ENCODE measurements around the gene XXYLT1.

The XXYLT1 gene

GRCh38 chr3:195266428-195266827 lies 4.5 kb downstream of the XXYLT1 start:
- no peak overlapping the region for H3K4ac ChIP-seq (ENCODE audit: low read depth in 1 of 2, low read length in 2 of 2)
- H3K27ac ChIP-seq (ENCODE audit: low read length, poor library complexity, severe bottlenecking): no peak overlapping the region
- H2BK5ac ChIP-seq (ENCODE audit: low read depth, low read length, poor library complexity, severe bottlenecking): no peak overlapping the region
- no peak overlapping the region for H4K8ac ChIP-seq (ENCODE audit: low read length)
- H3K79me1 ChIP-seq (replicated peaks; ENCODE audit: low read length, poor library complexity, severe bottlenecking): peaks cover 50% of the 10 kb centered on the region
- no peak overlapping the region for H3K23ac ChIP-seq (ENCODE audit: low read length in 2 of 2)
- H2AFZ ChIP-seq (ENCODE audit: low read depth, low read length): no peak overlapping the region
- H3K27me3 ChIP-seq (ENCODE audit: control insufficient read depth in 1 of 2, insufficient read depth in 1 of 2, low read length in 2 of 2): no peaks in the 10 kb centered on the region
- no peak overlapping the region for H3K18ac ChIP-seq (ENCODE audit: low read depth in 1 of 2, low read length in 2 of 2)
- no peak overlapping the region for H2BK15ac ChIP-seq (ENCODE audit: low read depth, poor library complexity, severe bottlenecking)
- no peak overlapping the region for H3K14ac ChIP-seq (ENCODE audit: low read length in 2 of 2)
- no peak overlapping the region for H2AK5ac ChIP-seq (ENCODE audit: low read length, severe bottlenecking)
- DNase-seq: no peak
- H3K9ac ChIP-seq (ENCODE audit: low read length): no peak overlapping the region
- peaks cover 10% of the 10 kb centered on the region for H3K4me1 ChIP-seq (ENCODE audit: control insufficient read depth, insufficient read depth, low read depth, low read length)
- H2BK120ac ChIP-seq (ENCODE audit: low read depth, low read length): no peak overlapping the region
- H3K4me3 ChIP-seq (ENCODE audit: insufficient read depth in 1 of 2, low read depth in 1 of 2, low read length in 2 of 2): no peak overlapping the region
- H4K91ac ChIP-seq (ENCODE audit: low read length): no peak overlapping the region
- no peaks in the 10 kb centered on the region for H3K9me3 ChIP-seq (ENCODE audit: control insufficient read depth, low read length)
- H3K36me3 ChIP-seq (ENCODE audit: control insufficient read depth in 1 of 2, insufficient read depth in 2 of 2, low read depth in 1 of 2, low read length in 2 of 2): peaks cover 5 to 10% of the 10 kb centered on the region in 2 experiments
- WGBS: 96% methylated on average over 4 of the region's 5 CpGs
- H2BK12ac ChIP-seq (ENCODE audit: low read length in 2 of 2): no peak overlapping the region
- H3K4me2 ChIP-seq (ENCODE audit: low read length, poor library complexity, severe bottlenecking): no peak overlapping the region

- Histone ChIP-seq H4K8ac (ENCODE audit: low read length) (no peak overlapping the region), H3K36me3 (ENCODE audit: control insufficient read depth in 1 of 2, insufficient read depth in 2 of 2, low read depth in 1 of 2, low read length in 2 of 2) (peaks cover 5 to 10% of the 10 kb centered on the region in 2 experiments), H3K4me2 (ENCODE audit: low read length, poor library complexity, severe bottlenecking) (no peak overlapping the region), H3K4me3 (ENCODE audit: insufficient read depth in 1 of 2, low read depth in 1 of 2, low read length in 2 of 2) (no peak overlapping the region), H2BK5ac (ENCODE audit: low read depth, low read length, poor library complexity, severe bottlenecking) (no peak overlapping the region), H2BK15ac (ENCODE audit: low read depth, poor library complexity, severe bottlenecking) (no peak overlapping the region), H3K27me3 (ENCODE audit: control insufficient read depth in 1 of 2, insufficient read depth in 1 of 2, low read length in 2 of 2) (no peaks in the 10 kb centered on the region), H3K18ac (ENCODE audit: low read depth in 1 of 2, low read length in 2 of 2) (no peak overlapping the region), H3K9me3 (ENCODE audit: control insufficient read depth, low read length) (no peaks in the 10 kb centered on the region), H3K14ac (ENCODE audit: low read length in 2 of 2) (no peak overlapping the region), H4K91ac (ENCODE audit: low read length) (no peak overlapping the region), H3K23ac (ENCODE audit: low read length in 2 of 2) (no peak overlapping the region), H3K79me1 (replicated peaks; ENCODE audit: low read length, poor library complexity, severe bottlenecking) (peaks cover 51% of the 10 kb centered on the region), H2BK120ac (ENCODE audit: low read depth, low read length) (no peak overlapping the region), H3K9ac (ENCODE audit: low read length) (no peak overlapping the region), H3K4me1 (ENCODE audit: control insufficient read depth, insufficient read depth, low read depth, low read length) (peaks cover 15% of the 10 kb centered on the region), H2AFZ (ENCODE audit: low read depth, low read length) (no peak overlapping the region), H2AK5ac (ENCODE audit: low read length, severe bottlenecking) (no peak overlapping the region), H3K4ac (ENCODE audit: low read depth in 1 of 2, low read length in 2 of 2) (no peak overlapping the region), H2BK12ac (ENCODE audit: low read length in 2 of 2) (no peak overlapping the region), H3K27ac (ENCODE audit: low read length, poor library complexity, severe bottlenecking) (no peak overlapping the region)
- DNase-seq: no peak
- WGBS: 92% methylated on average over 13 of the region's 13 CpGs
These were observed 5.5 kb downstream of the XXYLT1 start for GRCh38 chr3:195265363-195265976.

GRCh38 chr3:195263925-195264600 lies 6.9 kb downstream of the XXYLT1 start:
- H3K4ac ChIP-seq (ENCODE audit: low read depth in 1 of 2, low read length in 2 of 2): no peak overlapping the region
- no peaks in the 10 kb centered on the region for H3K27me3 ChIP-seq (ENCODE audit: control insufficient read depth in 1 of 2, insufficient read depth in 1 of 2, low read length in 2 of 2)
- no peak overlapping the region for H3K14ac ChIP-seq (ENCODE audit: low read length in 2 of 2)
- H3K9me3 ChIP-seq (ENCODE audit: control insufficient read depth, low read length): no peaks in the 10 kb centered on the region
- H2BK12ac ChIP-seq (ENCODE audit: low read length in 2 of 2): no peak overlapping the region
- no peak overlapping the region for H3K27ac ChIP-seq (ENCODE audit: low read length, poor library complexity, severe bottlenecking)
- H3K36me3 ChIP-seq (ENCODE audit: control insufficient read depth in 1 of 2, insufficient read depth in 2 of 2, low read depth in 1 of 2, low read length in 2 of 2): peaks cover 5 to 10% of the 10 kb centered on the region in 2 experiments
- WGBS: 93% methylated on average over 10 of the region's 10 CpGs
- H3K9ac ChIP-seq (ENCODE audit: low read length): peak overlapping the region; percentile 32
- H4K8ac ChIP-seq (ENCODE audit: low read length): no peak overlapping the region
- H2BK5ac ChIP-seq (ENCODE audit: low read depth, low read length, poor library complexity, severe bottlenecking): no peak overlapping the region
- H4K91ac ChIP-seq (ENCODE audit: low read length): no peak overlapping the region
- H2BK15ac ChIP-seq (ENCODE audit: low read depth, poor library complexity, severe bottlenecking): no peak overlapping the region
- DNase-seq: no peak
- H2AFZ ChIP-seq (ENCODE audit: low read depth, low read length): no peak overlapping the region
- no peak overlapping the region for H2BK120ac ChIP-seq (ENCODE audit: low read depth, low read length)
- H3K18ac ChIP-seq (ENCODE audit: low read depth in 1 of 2, low read length in 2 of 2): no peak overlapping the region
- no peak overlapping the region for H3K4me2 ChIP-seq (ENCODE audit: low read length, poor library complexity, severe bottlenecking)
- H3K4me1 ChIP-seq (ENCODE audit: control insufficient read depth, insufficient read depth, low read depth, low read length): peaks cover 16% of the 10 kb centered on the region
- H3K4me3 ChIP-seq (ENCODE audit: insufficient read depth in 1 of 2, low read depth in 1 of 2, low read length in 2 of 2): no peak overlapping the region
- peaks cover 48% of the 10 kb centered on the region for H3K79me1 ChIP-seq (replicated peaks; ENCODE audit: low read length, poor library complexity, severe bottlenecking)
- peak overlapping the region in 1 of 2 experiments; percentile 2 for H3K23ac ChIP-seq (ENCODE audit: low read length in 2 of 2)
- H2AK5ac ChIP-seq (ENCODE audit: low read length, severe bottlenecking): no peak overlapping the region

- Histone ChIP-seq H3K9me3 (ENCODE audit: control insufficient read depth, low read length) (no peaks in the 10 kb centered on the region), H2BK5ac (ENCODE audit: low read depth, low read length, poor library complexity, severe bottlenecking) (no peak overlapping the region), H3K79me1 (replicated peaks; ENCODE audit: low read length, poor library complexity, severe bottlenecking) (peaks cover 41% of the 10 kb centered on the region), H2BK120ac (ENCODE audit: low read depth, low read length) (no peak overlapping the region), H2AFZ (ENCODE audit: low read depth, low read length) (no peak overlapping the region), H4K91ac (ENCODE audit: low read length) (no peak overlapping the region), H3K4me3 (ENCODE audit: insufficient read depth in 1 of 2, low read depth in 1 of 2, low read length in 2 of 2) (no peak overlapping the region), H2BK12ac (ENCODE audit: low read length in 2 of 2) (no peak overlapping the region), H3K27me3 (ENCODE audit: control insufficient read depth in 1 of 2, insufficient read depth in 1 of 2, low read length in 2 of 2) (no peaks in the 10 kb centered on the region), H2BK15ac (ENCODE audit: low read depth, poor library complexity, severe bottlenecking) (no peak overlapping the region), H3K9ac (ENCODE audit: low read length) (peak overlapping the region; percentile 32), H3K36me3 (ENCODE audit: control insufficient read depth in 1 of 2, insufficient read depth in 2 of 2, low read depth in 1 of 2, low read length in 2 of 2) (peaks cover 5 to 10% of the 10 kb centered on the region in 2 experiments), H3K27ac (ENCODE audit: low read length, poor library complexity, severe bottlenecking) (no peak overlapping the region), H3K4me2 (ENCODE audit: low read length, poor library complexity, severe bottlenecking) (no peak overlapping the region), H3K4ac (ENCODE audit: low read depth in 1 of 2, low read length in 2 of 2) (no peak overlapping the region), H3K23ac (ENCODE audit: low read length in 2 of 2) (no peak overlapping the region), H2AK5ac (ENCODE audit: low read length, severe bottlenecking) (no peak overlapping the region), H3K18ac (ENCODE audit: low read depth in 1 of 2, low read length in 2 of 2) (no peak overlapping the region), H3K14ac (ENCODE audit: low read length in 2 of 2) (no peak overlapping the region), H3K4me1 (ENCODE audit: control insufficient read depth, insufficient read depth, low read depth, low read length) (peaks cover 18% of the 10 kb centered on the region), H4K8ac (ENCODE audit: low read length) (no peak overlapping the region)
- 62% methylated on average over 10 of the region's 11 CpGs for WGBS
- peak; percentile 79 for DNase-seq
These were observed 7.6 kb downstream of the XXYLT1 start for GRCh38 chr3:195263193-195263924.
